GM12874 (cell line): ENCODE data around the gene GPR152.

Experiments
- TF ChIP-seq, protein P1 (sequence below): IDR thresholded peaks from 2 replicates; pipeline ENCODE4 v1.5.1; 2011; ENCODE audit warnings: low read depth, mild to moderate bottlenecking, control low read depth, low read length, moderate library complexity; ENCODE audit not compliant: insufficient read depth

The GPR152 gene

DNA sequence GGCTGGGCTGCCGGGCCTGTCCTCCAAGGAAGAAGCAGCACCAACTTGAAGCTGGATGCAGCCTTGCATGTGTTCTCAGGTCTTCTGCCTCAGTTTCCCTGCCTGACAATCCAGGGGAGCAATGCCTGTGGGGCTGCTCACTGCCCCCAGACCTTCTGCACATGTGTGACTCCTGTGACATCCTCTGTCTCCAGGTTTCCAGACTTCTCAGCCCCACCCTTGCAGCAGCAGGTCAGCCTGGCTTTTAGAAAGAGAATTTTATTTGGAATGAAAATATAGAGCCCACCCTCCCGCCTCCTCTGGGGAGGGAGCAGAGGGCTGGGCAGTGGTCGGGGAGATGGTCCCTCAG, 14.7 kb downstream of the GPR152 start:
- TF ChIP-seq, protein P1, sequence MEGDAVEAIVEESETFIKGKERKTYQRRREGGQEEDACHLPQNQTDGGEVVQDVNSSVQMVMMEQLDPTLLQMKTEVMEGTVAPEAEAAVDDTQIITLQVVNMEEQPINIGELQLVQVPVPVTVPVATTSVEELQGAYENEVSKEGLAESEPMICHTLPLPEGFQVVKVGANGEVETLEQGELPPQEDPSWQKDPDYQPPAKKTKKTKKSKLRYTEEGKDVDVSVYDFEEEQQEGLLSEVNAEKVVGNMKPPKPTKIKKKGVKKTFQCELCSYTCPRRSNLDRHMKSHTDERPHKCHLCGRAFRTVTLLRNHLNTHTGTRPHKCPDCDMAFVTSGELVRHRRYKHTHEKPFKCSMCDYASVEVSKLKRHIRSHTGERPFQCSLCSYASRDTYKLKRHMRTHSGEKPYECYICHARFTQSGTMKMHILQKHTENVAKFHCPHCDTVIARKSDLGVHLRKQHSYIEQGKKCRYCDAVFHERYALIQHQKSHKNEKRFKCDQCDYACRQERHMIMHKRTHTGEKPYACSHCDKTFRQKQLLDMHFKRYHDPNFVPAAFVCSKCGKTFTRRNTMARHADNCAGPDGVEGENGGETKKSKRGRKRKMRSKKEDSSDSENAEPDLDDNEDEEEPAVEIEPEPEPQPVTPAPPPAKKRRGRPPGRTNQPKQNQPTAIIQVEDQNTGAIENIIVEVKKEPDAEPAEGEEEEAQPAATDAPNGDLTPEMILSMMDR, result no peak

DNA sequence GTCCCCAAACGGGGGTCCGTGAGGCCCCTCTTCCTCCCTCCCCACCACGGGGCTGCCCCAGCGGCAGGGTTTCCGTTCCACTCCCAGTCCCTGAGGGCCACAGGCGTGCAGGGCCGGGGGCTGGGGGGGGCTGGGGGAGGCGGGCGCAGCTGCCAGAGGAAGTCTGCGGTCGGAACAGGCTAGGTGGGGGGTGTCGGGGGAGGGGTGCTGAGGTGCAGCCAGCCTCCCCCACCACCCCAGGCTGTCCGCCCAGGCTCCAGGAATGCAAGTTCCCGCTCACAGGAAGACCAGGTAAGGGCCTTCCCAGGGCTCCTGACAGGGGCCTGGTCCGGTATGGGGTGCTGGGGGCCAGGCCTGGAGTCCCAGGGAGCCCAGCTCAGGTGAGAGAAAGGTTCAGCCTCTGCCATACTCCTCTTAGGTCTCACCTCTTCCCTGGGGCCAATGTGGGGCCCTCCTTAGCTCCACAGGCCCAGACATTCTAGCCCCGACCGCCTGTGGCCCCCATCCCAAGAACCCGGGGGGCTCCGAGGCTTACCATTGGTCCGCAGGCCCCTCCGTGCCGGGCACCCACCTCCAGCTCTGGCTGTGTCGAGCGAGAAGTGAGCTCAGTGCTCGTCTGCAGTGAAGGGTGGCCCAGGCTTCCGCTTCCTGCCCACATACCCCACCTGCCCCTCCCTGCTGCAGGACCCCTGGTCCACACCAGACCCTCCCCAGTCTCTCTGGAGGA, 15.3 kb downstream of the GPR152 start, which contains the start of gene PTPRCAP:
PTPRCAP (minus strand) TSS at position 601 of the 727 bp plus-strand sequence; CDS start at position 538, 63 bp downstream.
- TF ChIP-seq, protein P1, result no peak

DNA sequence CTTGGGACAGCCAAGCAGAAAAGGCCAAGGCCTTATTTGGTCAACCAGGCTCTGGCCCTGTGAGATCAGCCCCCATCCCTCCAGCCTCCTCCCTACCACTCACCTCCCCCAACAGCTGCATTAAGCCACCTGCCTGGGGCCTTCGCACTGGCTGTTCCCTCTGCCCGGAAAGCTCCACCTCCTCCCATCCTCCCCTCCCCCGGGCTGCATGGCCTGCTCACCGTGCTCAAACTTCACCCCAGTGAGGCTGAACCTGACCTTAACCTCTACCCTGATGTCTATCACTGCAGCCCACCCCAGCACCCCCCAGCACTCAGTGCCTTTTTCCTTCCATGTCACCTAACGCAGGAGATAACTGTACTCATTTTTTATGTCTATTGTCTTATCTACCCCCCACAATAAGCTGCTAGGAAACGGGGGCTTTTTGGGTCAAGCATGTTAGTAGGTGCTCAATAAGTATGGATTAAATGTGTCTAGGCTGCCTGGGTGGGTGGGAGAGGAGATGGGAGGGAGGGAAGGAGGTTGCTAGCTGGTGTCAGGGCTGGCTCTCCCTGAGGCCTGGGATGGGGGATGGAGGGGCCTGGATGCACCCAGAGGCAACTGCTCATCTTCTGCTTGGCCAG, 16.0 kb downstream of the GPR152 start:
- TF ChIP-seq, protein P1, result no peak

DNA sequence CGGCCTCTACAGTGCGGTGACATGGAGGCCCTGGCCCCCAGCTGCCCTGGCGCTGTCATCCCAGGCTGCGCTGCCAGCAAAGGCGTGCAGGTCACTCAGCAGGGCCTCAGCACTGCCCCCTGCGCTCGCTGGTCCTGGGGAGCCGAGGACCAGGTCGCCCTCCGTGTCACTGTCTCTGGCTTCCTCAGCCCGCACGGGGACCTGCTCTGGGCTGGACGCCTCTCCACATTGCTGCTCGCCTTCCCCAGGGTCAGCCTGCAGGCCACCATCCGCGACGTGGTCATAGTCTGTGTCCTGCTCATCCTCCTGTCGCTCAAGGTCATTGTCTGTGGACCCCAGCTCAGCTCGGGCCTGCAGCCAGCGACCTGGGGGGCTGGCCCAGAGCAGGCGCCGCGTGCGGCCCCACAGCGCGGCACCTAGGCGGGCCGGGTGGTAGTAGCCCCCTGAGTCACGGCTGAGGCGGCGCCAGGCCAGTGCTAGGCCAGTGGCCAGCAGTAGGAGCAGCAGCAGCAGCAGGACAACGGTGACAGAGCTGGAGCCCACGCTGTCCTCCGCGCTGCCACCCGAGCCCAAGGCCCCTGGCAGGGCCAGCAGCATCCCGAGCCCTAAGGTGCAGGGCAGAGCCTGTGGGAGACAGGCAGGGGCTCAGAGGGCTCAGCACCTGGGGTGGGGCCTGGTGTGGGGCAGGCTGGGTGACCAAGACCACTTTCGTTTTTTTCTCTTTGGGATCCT, 16.6 kb downstream of the GPR152 start:
- TF ChIP-seq, protein P1, result no peak

DNA sequence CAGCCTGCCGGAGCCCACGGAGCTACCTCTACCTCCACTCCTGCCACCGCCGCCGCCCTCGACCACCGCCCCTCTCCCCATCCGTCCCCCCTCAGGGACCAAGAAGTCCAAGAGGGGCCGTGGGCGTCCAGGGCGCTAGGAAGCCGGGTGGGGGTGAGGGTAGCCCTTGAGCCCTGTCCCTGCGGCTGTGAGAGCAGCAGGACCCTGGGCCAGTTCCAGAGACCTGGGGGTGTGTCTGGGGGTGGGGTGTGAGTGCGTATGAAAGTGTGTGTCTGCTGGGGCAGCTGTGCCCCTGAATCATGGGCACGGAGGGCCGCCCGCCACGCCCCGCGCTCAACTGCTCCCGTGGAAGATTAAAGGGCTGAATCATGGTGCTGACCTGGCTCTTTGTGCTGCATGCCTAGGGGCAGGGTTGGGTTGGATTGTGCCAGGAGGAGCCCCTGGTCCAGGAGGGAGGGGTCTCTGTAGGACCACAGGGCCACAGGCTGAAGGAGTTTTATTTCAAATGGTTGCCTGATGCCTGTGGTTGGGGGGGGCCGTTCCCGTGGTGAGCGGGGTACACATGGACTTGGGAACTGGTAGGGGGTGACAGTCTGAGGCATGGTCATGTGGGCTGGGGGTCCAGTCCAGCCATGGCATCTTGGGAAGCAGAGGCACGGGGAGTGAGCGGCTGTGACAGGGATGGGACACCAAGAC, 17.4 kb downstream of the GPR152 start:
- TF ChIP-seq, protein P1, result no peak

DNA sequence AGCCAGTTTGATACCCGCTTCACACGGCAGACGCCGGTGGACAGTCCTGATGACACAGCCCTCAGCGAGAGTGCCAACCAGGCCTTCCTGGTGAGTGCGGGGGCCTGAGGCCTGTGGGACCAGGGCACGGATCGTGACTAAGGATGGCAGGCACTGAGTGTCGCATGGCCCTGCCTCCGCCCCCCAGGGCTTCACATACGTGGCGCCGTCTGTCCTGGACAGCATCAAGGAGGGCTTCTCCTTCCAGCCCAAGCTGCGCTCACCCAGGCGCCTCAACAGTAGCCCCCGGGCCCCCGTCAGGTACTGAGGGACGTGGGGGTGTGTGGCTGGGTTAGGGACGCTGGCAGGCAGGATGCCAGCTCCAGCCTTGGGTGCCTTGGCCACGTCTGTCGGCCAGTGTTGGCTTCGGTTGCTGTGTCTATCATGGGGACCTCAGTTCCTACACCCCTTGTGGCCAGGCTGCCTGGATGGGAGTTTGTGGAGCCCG, 18.1 kb downstream of the GPR152 start:
- TF ChIP-seq, protein P1, result no peak
